ENCODE measurements around the gene CHD8.
"Not testable (repeated sequence)": the region's sequence is repeated elsewhere in the genome, so short reads cannot be mapped to it uniquely, and the experiment has no call there.

The CHD8 gene

DNA sequence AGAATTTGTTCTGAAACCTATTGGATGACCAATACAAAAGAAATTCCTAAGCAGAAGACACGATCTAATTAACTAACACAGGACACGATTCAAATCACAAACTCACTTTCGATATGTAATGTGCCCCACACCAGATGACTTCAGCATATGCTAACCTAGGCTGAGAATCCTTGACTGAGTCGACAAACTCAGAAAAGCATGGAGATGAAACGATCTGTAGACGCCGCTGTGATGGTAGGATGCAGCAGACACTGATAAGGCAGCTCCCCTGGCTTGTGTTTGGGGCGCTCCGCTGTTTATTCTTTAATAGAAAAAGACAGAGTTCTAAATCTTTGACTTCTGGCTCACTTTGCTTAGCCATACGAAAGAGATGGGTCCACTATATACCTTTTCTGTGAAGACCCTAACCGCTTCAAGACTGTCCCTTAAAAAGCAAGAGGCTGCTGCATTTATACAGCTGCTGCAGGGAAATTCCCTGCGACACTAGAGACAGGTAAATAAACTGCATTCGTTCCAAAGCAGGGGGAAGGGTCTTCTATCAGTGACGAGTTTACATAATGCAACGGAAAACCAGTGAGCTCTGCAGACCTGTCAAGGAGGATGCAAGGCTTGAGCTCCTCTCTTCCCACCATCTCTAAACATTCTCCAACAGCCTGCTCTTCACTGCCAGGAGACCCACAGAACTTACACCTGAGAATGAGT is 929 bp downstream of the CHD8 start:
- Mint-ChIP-seq H3K9me3 (ENCODE audit: low read depth) (no peaks in the 10 kb centered on the region), H3K27ac (peak overlapping the region; percentile 96), H3K36me3 (peaks cover 11% of the 10 kb centered on the region), H3K4me3 (peak overlapping the region; percentile 95), H3K4me1 (ENCODE audit: low read depth) (peaks cover 49% of the 10 kb centered on the region), H3K27me3 (no peaks in the 10 kb centered on the region)

GRCh38 chr14:21449899-21450216 is 6.1 kb downstream of the CHD8 start:
- Mint-ChIP-seq H3K4me1 (ENCODE audit: low read depth) (peaks cover 67% of the 10 kb centered on the region), H3K36me3 (peaks cover 8% of the 10 kb centered on the region), H3K27ac (peak overlapping the region; percentile 88), H3K27me3 (no peaks in the 10 kb centered on the region), H3K9me3 (ENCODE audit: low read depth) (no peaks in the 10 kb centered on the region), H3K4me3 (peak overlapping the region; percentile 69)

DNA sequence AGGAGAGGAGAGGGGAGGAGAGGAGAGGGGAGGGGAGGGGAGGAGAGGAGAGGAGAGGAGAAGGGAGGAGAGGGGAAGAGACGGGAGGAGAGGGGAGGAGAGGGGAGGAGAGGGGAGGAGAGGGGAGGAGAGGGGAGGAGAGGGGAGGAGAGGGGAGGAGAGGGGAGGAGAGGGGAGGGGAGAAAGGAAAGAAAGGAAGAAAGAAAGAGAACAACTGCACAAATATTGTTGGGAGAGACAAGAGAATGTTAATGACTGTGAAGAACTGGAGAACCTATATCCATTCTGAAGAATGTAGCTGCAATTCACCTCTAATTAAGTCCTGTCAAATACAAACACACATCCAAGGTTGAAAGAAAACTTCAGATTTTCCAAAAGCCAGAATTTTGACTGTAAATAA is 13.3 kb downstream of the CHD8 start:
- not testable (repeated sequence) for H3K27me3 Mint-ChIP-seq; H3K9me3 Mint-ChIP-seq (ENCODE audit: low read depth); H3K27ac Mint-ChIP-seq; H3K36me3 Mint-ChIP-seq; H3K4me3 Mint-ChIP-seq
- H3K4me1 Mint-ChIP-seq (ENCODE audit: low read depth) = peaks cover 46% of the 10 kb centered on the region

DNA sequence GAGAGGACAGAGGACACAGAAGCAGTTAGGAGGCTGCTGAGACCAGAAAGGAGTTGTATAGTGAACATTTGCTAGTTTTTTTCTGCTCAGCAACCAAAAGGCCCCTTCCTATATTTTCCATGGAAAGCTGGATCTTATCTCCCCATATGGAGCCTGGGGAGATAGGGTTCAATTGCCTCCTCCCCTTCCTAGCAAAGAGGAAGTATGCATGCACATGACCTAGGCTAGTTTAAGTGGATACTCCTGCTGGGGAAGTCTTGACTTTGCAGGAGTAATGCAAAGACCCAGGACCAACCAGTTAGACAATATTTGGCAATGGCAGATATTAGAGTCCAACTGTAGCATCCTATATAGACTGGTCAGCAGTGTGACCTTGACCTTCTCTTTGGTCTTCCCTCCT is 15.1 kb downstream of the CHD8 start:
- Mint-ChIP-seq H3K4me1 (ENCODE audit: low read depth) (peaks cover 50% of the 10 kb centered on the region), H3K4me3 (no peak overlapping the region), H3K36me3 (peaks cover 2% of the 10 kb centered on the region), H3K9me3 (ENCODE audit: low read depth) (no peaks in the 10 kb centered on the region), H3K27me3 (no peaks in the 10 kb centered on the region), H3K27ac (peak overlapping the region; percentile 80)

DNA sequence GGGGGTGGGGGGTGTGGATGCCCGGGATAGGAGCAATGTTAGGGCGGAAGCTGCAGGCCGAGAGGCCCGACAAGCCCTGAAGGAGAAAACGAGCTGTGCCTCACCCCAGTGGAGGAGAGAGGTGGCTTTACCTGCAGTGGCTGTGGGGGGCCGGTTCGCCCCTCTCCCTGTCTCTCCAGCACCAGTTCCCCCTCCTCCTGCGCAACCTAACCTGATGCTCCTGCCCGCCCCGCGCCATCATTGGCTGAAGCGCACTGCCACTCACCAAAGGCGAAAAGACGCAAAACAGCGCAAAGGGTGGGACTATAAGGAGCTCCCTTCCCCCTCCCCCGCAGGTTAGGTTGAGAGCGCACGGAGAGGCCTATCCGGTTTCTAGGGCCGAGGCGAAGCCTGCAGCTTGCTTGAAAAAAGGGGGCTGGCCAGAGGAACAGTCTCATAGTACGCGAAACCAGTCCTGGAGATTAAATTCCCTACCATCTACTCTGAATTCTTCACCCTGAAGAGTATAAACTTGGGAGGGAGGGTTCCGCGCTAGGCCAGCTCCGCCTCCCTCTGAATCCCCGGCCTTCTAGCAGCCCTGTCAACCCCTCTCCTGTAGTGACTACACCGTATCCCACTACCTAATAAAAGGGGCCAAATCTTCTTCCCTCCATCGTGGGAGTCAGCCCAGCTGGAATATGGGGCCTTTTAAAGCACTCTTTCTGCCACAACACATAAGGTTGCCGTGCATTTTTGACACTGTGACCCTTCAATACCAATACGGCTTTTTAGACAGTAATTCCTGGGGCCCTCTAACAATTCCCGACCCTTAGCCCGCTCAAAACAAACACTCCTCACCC is 18.6 kb downstream of the CHD8 start:
- peak overlapping the region; percentile 96 for H3K4me3 Mint-ChIP-seq

DNA sequence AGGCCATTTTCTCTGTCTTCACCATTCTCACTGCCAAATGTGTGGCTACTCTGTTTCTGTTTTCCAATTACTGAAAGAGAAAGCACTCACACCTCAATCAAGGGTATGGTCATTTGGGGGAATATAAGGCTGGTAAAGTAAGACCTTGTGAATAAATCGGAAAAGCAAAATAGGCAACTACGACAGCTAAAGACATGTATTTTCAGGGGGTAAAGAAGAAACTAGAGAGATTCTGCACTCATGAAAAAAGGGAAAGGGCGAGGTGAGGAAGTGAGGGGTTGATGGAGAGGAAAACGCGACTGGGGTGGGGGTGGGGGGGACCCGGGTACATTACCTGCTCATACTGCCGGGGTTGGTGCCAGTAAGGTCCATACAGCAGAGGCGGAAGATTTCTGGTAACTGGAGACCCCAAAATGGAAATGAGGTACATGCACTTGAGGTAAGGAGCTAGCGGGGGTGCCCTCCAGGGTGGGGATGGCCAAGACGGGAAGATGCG is 19.3 kb downstream of the CHD8 start:
- Mint-ChIP-seq H3K27me3 (no peaks in the 10 kb centered on the region), H3K4me3 (peak overlapping the region; percentile 96), H3K27ac (peak overlapping the region; percentile 67), H3K9me3 (ENCODE audit: low read depth) (no peaks in the 10 kb centered on the region), H3K36me3 (peaks cover 2% of the 10 kb centered on the region), H3K4me1 (ENCODE audit: low read depth) (peaks cover 65% of the 10 kb centered on the region)

More for the DNA sequence above, 18.6 kb downstream of the CHD8 start:
- H3K4me1 Mint-ChIP-seq (ENCODE audit: low read depth) = peaks cover 67% of the 10 kb centered on the region
- no peaks in the 10 kb centered on the region for H3K27me3 Mint-ChIP-seq
- H3K36me3 Mint-ChIP-seq = peaks cover 2% of the 10 kb centered on the region
- no peaks in the 10 kb centered on the region for H3K9me3 Mint-ChIP-seq (ENCODE audit: low read depth)
- peak overlapping the region; percentile 67 for H3K27ac Mint-ChIP-seq

- Mint-ChIP-seq H3K27ac (no peak overlapping the region), H3K4me3 (no peak overlapping the region), H3K9me3 (ENCODE audit: low read depth) (no peaks in the 10 kb centered on the region), H3K27me3 (no peaks in the 10 kb centered on the region), H3K36me3 (peaks cover 5% of the 10 kb centered on the region), H3K4me1 (ENCODE audit: low read depth) (peaks cover 37% of the 10 kb centered on the region)
Observed at GRCh38 chr14:21431126-21431525, 24.8 kb downstream of the CHD8 start.

- H3K4me1 Mint-ChIP-seq (ENCODE audit: low read depth) = peaks cover 18% of the 10 kb centered on the region
- H3K9me3 Mint-ChIP-seq (ENCODE audit: low read depth) = no peaks in the 10 kb centered on the region
- H3K4me3 Mint-ChIP-seq = no peak overlapping the region
- H3K27me3 Mint-ChIP-seq = no peaks in the 10 kb centered on the region
- H3K36me3 Mint-ChIP-seq = peaks cover 5% of the 10 kb centered on the region
- no peak overlapping the region for H3K27ac Mint-ChIP-seq
Observed at GRCh38 chr14:21428930-21429329, 27.0 kb downstream of the CHD8 start.

DNA sequence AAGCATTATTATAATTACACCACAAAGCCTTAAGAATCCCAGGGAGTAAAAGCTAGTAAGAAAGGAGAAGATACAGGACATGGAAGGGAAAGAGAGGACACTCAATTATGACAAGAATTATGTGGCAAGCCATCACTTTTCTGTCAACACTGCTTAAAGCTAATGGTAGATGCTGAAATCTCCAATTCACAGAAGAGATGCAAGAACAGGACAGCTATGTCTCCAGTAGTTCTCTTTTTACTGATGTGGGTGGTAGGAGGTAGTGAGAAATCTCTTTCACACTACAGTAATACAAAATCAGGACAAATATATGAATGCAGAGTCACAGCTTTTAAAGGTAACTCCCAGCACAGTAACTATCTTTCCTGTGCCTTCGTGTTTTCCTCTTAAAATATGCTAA is 29.2 kb downstream of the CHD8 start:
- Mint-ChIP-seq H3K4me3 (no peak overlapping the region), H3K36me3 (peaks cover 5% of the 10 kb centered on the region), H3K9me3 (ENCODE audit: low read depth) (no peaks in the 10 kb centered on the region), H3K27me3 (no peaks in the 10 kb centered on the region), H3K27ac (no peak overlapping the region), H3K4me1 (ENCODE audit: low read depth) (peaks cover 5% of the 10 kb centered on the region)

GRCh38 chr14:21419528-21419927 is 36.4 kb downstream of the CHD8 start:
- Mint-ChIP-seq H3K27me3 (no peaks in the 10 kb centered on the region), H3K4me1 (ENCODE audit: low read depth) (peaks cover 5% of the 10 kb centered on the region), H3K9me3 (ENCODE audit: low read depth) (no peaks in the 10 kb centered on the region), H3K36me3 (peaks cover 2% of the 10 kb centered on the region), H3K4me3 (no peak overlapping the region), H3K27ac (no peak overlapping the region)

GRCh38 chr14:21415329-21415728 is 40.6 kb downstream of the CHD8 start:
- Mint-ChIP-seq H3K4me3 (no peak overlapping the region), H3K27ac (no peak overlapping the region), H3K27me3 (no peaks in the 10 kb centered on the region), H3K9me3 (ENCODE audit: low read depth) (no peaks in the 10 kb centered on the region), H3K36me3 (peaks cover 2% of the 10 kb centered on the region), H3K4me1 (ENCODE audit: low read depth) (peaks cover 13% of the 10 kb centered on the region)

DNA sequence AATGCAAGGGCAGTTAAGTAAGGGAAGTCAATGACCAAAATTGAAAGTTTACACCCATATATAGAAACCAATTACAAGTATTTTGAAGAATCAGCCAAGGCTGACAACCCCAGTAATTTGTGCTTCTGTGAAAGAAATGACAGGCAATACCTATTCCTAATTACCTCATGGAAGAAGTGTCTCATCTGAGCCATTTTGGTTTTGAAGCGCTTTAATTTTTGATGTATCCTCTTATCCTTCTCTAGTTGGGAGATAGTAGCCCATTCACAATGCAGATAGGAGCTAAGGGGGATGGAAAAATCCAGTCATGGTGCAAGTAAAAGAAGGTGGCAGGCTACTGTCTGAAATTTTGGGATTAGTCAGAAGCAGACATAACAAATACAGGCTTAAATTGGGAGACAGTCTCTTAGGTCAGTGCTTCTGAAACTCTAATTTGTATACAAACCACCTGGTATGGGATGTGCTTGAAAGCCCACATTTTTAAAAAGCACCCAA is 41.7 kb downstream of the CHD8 start:
- no peak overlapping the region for H3K4me3 Mint-ChIP-seq
- H3K27me3 Mint-ChIP-seq = no peaks in the 10 kb centered on the region
- peak overlapping the region; percentile 68 for H3K27ac Mint-ChIP-seq
- peaks cover 13% of the 10 kb centered on the region for H3K4me1 Mint-ChIP-seq (ENCODE audit: low read depth)
- H3K36me3 Mint-ChIP-seq = peaks cover 2% of the 10 kb centered on the region
- no peaks in the 10 kb centered on the region for H3K9me3 Mint-ChIP-seq (ENCODE audit: low read depth)

GRCh38 chr14:21408147-21408546 is 47.8 kb downstream of the CHD8 start:
- Mint-ChIP-seq H3K4me1 (ENCODE audit: low read depth) (no peaks in the 10 kb centered on the region), H3K9me3 (ENCODE audit: low read depth) (no peaks in the 10 kb centered on the region), H3K4me3 (no peak overlapping the region), H3K36me3 (peaks cover 16% of the 10 kb centered on the region), H3K27ac (no peak overlapping the region), H3K27me3 (no peaks in the 10 kb centered on the region)

DNA sequence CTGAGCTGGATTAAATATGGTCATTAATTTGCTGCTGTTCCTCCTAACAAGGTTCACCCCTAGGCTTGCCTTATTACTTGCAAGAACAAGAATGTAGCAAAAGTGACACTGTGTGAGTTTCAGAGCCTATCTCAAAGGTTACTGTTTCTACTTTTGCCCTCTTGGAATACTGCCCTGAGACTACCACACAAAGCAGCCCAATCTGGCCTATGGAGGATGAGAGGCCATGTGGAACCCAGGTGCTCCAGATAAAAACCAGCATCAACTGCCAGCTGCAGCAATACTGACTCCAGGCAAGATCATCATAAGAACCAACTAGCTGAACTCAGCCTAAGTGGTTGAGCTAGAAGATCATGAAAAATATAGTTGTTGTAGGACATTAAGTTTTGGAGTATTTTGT is 49.7 kb downstream of the CHD8 start:
- no peak overlapping the region for H3K4me3 Mint-ChIP-seq
- no peaks in the 10 kb centered on the region for H3K27me3 Mint-ChIP-seq
- peaks cover 20% of the 10 kb centered on the region for H3K36me3 Mint-ChIP-seq
- H3K4me1 Mint-ChIP-seq (ENCODE audit: low read depth) = no peaks in the 10 kb centered on the region
- no peak overlapping the region for H3K27ac Mint-ChIP-seq
- H3K9me3 Mint-ChIP-seq (ENCODE audit: low read depth) = no peaks in the 10 kb centered on the region

DNA sequence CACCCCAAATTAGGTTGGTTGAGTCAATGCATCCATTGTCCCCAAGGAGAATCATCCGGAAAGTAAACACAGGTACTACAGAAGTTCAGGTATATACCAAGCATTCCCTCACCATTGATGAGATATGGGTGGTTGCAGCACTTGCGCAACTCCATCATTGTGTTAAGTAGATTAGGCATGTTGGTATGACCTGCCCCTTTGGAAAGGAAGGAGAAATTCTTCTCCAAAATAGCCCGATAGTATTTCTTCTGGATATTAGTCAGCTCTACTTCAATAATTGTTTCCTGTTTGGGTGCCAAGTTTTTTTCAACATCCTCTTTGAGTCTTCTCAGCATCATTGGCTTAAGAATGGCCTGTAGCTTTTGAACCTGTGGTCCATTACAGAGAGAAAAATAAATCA is 50.8 kb downstream of the CHD8 start:
- Mint-ChIP-seq H3K27ac (peak overlapping the region; percentile 34), H3K27me3 (no peaks in the 10 kb centered on the region), H3K4me1 (ENCODE audit: low read depth) (no peaks in the 10 kb centered on the region), H3K4me3 (no peak overlapping the region), H3K36me3 (peaks cover 19% of the 10 kb centered on the region), H3K9me3 (ENCODE audit: low read depth) (no peaks in the 10 kb centered on the region)

All from activated naive CD8-positive, alpha-beta T cell (primary cell).